Brain microvascular endothelial cell (primary cell): Measurements from ENCODE around the gene OR10H5.

Source experiments
- DNase-seq: peaks from one replicate; pipeline ENCODE4 v3.0.0-alpha.2; 2020
- H3K27ac ChIP-seq: fragments of 250-450 bp; sonication (Bioruptor Pico); 2 replicates; pipeline ENCODE4 v1.5.1; 2020; ENCODE audit warnings: mild to moderate bottlenecking, moderate library complexity
- H3K27me3 ChIP-seq: fragments of 250-450 bp; sonication (Bioruptor Pico); replicated peaks from 2 replicates; pipeline ENCODE4 v1.5.1; 2020; ENCODE audit warnings: mild to moderate bottlenecking
- H3K36me3 ChIP-seq: fragments of 250-450 bp; sonication (Bioruptor Pico); replicated peaks from 2 replicates; pipeline ENCODE4 v1.5.1; 2020; ENCODE audit warnings: mild to moderate bottlenecking
- H3K4me3 ChIP-seq: 2 replicates; pipeline ENCODE4 v1.5.1; 2011; ENCODE audit warnings: low read depth, mild to moderate bottlenecking, control low read depth, low read length, moderate library complexity
- in situ Hi-C: cut with HindIII; loops from 2 replicates; pipeline ENCODE4 v1.10.0; 2017; ENCODE audit warnings: low sequenced_read_pairs, low pct_ligation_motif_present
- TF ChIP-seq, protein P1 (sequence below): IDR thresholded peaks from 2 replicates; pipeline ENCODE4 v1.5.1; 2011; ENCODE audit warnings: low read depth, mild to moderate bottlenecking, moderate library complexity, low read length, control low read depth, inconsistent platforms; ENCODE audit errors: missing control alignments

Gene OR10H5

DNA sequence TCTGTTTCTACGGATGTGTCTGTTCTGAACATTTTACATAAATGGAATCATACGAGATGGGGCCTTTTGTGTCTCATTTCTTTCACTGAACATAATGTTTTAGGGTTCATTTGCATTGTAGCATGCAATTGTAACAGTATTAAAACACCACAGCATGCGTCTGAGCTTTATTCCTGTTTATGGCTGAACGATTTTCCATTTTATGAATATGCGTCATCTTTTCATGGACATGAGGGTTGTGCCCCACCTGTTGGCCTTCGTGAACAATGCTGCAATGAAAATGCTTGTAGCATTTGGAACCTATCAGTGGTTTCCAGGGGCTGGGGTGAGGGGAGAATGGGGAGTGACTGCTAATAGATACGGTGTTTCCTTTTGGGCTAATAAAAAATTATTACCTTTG, 22.9 kb downstream of the OR10H5 start:
- no peaks in the 10 kb centered on the region for H3K36me3 ChIP-seq
- no peak overlapping the region for H3K27ac ChIP-seq
- DNase-seq, result no peak
- TF ChIP-seq, protein P1, sequence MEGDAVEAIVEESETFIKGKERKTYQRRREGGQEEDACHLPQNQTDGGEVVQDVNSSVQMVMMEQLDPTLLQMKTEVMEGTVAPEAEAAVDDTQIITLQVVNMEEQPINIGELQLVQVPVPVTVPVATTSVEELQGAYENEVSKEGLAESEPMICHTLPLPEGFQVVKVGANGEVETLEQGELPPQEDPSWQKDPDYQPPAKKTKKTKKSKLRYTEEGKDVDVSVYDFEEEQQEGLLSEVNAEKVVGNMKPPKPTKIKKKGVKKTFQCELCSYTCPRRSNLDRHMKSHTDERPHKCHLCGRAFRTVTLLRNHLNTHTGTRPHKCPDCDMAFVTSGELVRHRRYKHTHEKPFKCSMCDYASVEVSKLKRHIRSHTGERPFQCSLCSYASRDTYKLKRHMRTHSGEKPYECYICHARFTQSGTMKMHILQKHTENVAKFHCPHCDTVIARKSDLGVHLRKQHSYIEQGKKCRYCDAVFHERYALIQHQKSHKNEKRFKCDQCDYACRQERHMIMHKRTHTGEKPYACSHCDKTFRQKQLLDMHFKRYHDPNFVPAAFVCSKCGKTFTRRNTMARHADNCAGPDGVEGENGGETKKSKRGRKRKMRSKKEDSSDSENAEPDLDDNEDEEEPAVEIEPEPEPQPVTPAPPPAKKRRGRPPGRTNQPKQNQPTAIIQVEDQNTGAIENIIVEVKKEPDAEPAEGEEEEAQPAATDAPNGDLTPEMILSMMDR, result no peak
- H3K27me3 ChIP-seq, result no peaks in the 10 kb centered on the region
- in situ Hi-C loops, result no loop called here
- H3K4me3 ChIP-seq, result no peak overlapping the region

DNA sequence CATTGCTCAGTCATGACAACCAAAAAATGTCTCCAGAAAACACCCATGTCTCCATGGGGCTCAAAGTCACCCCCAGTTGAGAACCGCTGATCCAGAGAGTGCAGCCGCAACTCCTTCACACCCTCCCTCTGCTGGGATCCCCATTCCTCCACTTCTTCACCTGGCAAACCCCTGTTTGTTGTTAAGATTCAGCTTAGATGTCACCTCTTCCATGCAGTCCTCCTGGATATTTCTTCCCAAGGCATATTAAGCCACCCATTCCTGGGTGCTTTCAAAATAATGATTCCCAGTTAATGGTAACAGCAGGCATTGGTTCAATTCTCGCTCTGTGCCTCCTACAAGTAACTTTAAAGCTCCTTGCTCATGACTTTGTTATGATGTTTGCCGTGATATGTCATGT, 24.0 kb downstream of the OR10H5 start:
- DNase-seq, result no peak

DNA sequence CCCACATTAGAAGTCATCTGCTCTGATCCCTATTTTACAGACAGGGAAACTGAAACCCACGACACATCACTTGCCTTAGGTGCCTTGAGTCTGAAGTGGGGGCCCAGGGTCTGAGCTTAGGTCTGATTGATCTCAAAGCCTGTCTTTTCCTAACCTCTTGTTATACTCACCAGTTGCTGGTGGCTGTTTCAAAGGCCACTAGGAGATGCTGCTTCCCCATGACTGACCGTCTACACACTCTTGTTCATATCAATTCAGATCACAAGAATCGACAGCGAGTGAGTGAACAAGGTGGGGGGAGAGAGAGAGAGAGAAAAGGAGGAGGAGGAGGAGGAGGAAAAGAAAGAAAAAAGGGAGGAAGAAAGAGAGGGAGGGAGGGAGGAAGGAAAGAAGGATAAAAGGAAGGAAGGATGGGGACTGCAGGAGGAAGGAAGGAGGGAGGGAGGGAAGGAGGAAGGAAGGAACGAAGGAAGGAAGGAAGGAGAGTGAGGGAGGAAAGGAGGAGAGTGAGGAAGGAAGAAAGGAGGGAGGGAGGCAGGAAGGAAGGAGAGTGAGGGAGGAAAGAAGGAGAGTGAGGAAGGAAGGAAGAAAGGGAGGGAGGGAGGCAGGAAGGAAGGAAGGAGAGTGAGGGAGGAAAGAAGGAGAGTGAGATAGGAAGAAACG, 24.7 kb downstream of the OR10H5 start:
- H3K27me3 ChIP-seq, result no peaks in the 10 kb centered on the region
- in situ Hi-C loops, result no loop called here

More for the DNA sequence above, 24.0 kb downstream of the OR10H5 start:
- no peak overlapping the region for H3K27ac ChIP-seq
- no peaks in the 10 kb centered on the region for H3K36me3 ChIP-seq
- in situ Hi-C loops, result no loop called here
- TF ChIP-seq, protein P1, result no peak
- H3K4me3 ChIP-seq, result no peak overlapping the region
- H3K27me3 ChIP-seq, result no peaks in the 10 kb centered on the region

DNA sequence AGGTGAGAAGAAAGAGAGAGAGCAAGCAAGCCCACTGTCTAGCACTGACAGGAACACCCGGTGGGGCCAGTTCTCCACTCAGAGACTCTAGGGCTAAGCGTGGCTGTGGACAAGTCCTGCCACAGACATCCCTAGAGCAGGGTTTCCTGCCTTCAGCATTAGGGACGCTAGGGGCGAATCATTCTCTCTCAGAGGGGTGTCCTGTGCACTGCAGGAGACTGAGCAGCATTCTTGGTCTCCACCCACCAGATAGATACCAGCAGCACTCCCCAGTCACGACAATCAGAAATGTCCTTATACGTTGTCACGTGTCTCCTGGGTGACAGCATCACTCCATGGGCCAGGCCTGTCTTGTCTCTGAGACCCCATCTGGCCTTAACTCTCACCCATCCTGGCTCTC, 26.5 kb downstream of the OR10H5 start:
- no peaks in the 10 kb centered on the region for H3K36me3 ChIP-seq
- no peak overlapping the region for H3K4me3 ChIP-seq
- DNase-seq, result no peak
- H3K27ac ChIP-seq, result no peak overlapping the region
- TF ChIP-seq, protein P1, result no peak
- in situ Hi-C loops, result no loop called here
- no peaks in the 10 kb centered on the region for H3K27me3 ChIP-seq

More for the DNA sequence above, 24.7 kb downstream of the OR10H5 start:
- no peak overlapping the region for H3K27ac ChIP-seq
- H3K36me3 ChIP-seq, result no peaks in the 10 kb centered on the region
- DNase-seq, result no peak
- no peak overlapping the region for H3K4me3 ChIP-seq
- TF ChIP-seq, protein P1, result no peak

DNA sequence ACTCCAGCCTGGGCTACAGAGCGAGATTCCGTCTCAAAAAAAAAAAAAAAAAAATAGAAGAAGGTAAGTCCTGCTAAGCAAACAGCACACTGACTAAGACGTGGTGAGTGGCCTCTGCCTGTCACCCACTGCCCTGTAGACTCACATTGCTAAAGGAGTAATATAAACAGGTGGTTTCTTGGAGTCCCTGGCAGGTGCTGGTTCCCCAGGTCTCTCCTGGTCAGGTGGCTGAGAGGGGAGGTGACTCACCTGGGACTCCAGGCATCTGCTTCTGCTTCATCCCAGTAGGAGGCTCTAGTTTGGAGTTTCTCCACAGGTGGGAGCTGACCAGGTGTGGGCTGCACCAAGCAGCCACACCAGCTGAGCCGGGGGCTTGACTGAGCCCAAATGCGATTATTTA, 27.8 kb downstream of the OR10H5 start, which contains the start of gene OR10H1:
OR10H1 (minus strand) TSS at position 359 of the 400 bp plus-strand sequence. CDS start 7,627 bp downstream, outside the sequence.
- no peak within 1 kb of the TSS for H3K4me3 ChIP-seq
- DNase-seq, result no peak
- TF ChIP-seq, protein P1, result no peak
- H3K27ac ChIP-seq, result no peak within 1 kb of the TSS
- no peaks in the 10 kb centered on the region for H3K36me3 ChIP-seq
- no peaks in the 10 kb centered on the region for H3K27me3 ChIP-seq
- in situ Hi-C loops, result no loop called here

DNA sequence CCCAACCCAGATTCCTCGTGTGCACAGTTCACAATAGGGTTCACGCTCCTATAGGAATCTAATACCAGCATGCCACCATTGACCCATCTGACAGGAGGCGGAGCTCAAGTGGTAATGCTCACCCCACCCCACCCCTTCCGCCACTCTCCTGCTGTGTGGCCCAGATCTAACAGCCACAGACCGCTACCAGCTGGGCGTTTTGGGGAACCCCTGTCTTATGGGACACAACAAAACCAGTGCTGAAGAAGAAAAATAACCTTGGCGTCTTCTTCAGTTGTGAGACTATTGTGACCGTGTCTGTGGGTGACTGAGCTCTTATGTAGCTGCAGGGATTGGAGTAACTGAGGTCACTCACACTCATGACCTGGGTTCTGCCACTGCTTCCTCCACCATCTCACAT, 33.2 kb downstream of the OR10H5 start:
- H3K27ac ChIP-seq, result no peak overlapping the region
- no peaks in the 10 kb centered on the region for H3K27me3 ChIP-seq
- no peak for DNase-seq
- no peaks in the 10 kb centered on the region for H3K36me3 ChIP-seq
- in situ Hi-C loops, result no loop called here
- TF ChIP-seq, protein P1, result no peak
- no peak overlapping the region for H3K4me3 ChIP-seq
